ENCODE data around the gene PIP4P1.

The PIP4P1 gene

GRCh38 chr14:20477211-20477876 is 16.1 kb upstream of the PIP4P1 start:
- no peak for FAIRE-seq
- no peak for DNase-seq (ENCODE audit: insufficient read length, low spot score)
- TF ChIP-seq, protein P1, sequence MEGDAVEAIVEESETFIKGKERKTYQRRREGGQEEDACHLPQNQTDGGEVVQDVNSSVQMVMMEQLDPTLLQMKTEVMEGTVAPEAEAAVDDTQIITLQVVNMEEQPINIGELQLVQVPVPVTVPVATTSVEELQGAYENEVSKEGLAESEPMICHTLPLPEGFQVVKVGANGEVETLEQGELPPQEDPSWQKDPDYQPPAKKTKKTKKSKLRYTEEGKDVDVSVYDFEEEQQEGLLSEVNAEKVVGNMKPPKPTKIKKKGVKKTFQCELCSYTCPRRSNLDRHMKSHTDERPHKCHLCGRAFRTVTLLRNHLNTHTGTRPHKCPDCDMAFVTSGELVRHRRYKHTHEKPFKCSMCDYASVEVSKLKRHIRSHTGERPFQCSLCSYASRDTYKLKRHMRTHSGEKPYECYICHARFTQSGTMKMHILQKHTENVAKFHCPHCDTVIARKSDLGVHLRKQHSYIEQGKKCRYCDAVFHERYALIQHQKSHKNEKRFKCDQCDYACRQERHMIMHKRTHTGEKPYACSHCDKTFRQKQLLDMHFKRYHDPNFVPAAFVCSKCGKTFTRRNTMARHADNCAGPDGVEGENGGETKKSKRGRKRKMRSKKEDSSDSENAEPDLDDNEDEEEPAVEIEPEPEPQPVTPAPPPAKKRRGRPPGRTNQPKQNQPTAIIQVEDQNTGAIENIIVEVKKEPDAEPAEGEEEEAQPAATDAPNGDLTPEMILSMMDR (IDR thresholded peaks at IDR 0.05; ENCODE audit: insufficient read depth, missing control alignments), result no peak

DNA sequence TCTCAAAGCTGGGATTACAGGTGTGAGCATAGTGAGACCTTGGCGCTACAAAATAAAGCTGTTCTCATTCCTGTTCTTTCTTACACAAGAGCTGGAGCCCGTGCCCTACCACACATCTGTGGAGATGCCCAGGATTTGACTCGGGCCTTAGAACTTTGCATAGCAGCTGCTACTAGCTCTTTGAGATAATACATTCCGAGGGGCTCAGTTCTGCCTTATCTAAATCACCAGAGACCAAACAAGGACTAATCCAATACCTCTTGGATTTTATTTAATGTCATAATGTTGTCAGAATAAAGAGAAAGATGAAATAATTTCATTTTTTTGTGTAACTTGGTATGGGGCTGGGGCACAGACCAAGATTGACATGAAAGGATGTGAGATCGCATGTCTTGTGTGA is 15.5 kb upstream of the PIP4P1 start:
- FAIRE-seq, result no peak
- TF ChIP-seq, protein P1 (IDR thresholded peaks at IDR 0.05; ENCODE audit: insufficient read depth, missing control alignments), result no peak

GRCh38 chr14:20472536-20473169 is 11.4 kb upstream of the PIP4P1 start:
- TF ChIP-seq, protein P1 (IDR thresholded peaks at IDR 0.05; ENCODE audit: insufficient read depth, missing control alignments), result no peak
- FAIRE-seq, result no peak
- no peak for DNase-seq (ENCODE audit: insufficient read length, low spot score)

More for the DNA sequence above, 15.5 kb upstream of the PIP4P1 start:
- DNase-seq (ENCODE audit: insufficient read length, low spot score), result no peak

GRCh38 chr14:20470603-20470901 is 9.3 kb upstream of the PIP4P1 start:
- DNase-seq (ENCODE audit: insufficient read length, low spot score), result no peak
- TF ChIP-seq, protein P1 (IDR thresholded peaks at IDR 0.05; ENCODE audit: insufficient read depth, missing control alignments), result no peak
- FAIRE-seq, result no peak

DNA sequence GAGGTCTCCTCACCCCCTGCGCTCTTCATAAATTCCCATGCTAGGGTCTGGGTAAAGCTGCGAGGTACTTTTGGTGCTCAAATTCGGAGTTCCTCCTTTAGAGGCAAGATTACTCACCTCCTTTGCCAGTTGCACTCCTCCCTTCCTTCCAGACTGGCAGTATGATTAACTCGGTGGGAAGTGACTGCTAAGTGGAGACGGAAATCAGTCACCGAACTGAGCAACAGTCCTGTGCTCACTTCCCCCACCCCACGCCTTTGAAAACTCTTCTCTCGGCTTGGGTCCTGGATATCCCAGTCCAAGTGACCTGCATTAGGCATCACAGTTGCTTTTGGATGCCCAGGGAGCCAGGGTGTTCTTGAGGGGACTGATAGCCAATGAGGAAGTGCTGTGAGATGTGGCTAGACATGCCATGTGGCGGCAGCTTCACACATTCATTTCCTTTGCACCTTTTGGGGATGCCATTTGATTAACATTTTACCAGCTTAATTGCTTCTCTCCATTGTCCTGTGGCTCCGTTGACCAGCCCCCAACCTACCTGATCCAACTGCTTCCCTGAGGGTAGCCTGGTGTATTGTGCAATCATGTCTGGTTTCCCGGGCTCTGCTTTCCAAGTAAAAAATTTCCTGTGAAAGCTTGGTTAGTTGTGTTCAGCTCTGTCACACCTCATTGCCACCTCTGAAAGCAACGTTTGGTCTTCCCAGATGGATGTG is 8.8 kb upstream of the PIP4P1 start:
- DNase-seq (ENCODE audit: insufficient read length, low spot score) (no peak), FAIRE-seq (no peak)
- TF ChIP-seq, protein P1 (IDR thresholded peaks at IDR 0.05; ENCODE audit: insufficient read depth, missing control alignments), result no peak

DNA sequence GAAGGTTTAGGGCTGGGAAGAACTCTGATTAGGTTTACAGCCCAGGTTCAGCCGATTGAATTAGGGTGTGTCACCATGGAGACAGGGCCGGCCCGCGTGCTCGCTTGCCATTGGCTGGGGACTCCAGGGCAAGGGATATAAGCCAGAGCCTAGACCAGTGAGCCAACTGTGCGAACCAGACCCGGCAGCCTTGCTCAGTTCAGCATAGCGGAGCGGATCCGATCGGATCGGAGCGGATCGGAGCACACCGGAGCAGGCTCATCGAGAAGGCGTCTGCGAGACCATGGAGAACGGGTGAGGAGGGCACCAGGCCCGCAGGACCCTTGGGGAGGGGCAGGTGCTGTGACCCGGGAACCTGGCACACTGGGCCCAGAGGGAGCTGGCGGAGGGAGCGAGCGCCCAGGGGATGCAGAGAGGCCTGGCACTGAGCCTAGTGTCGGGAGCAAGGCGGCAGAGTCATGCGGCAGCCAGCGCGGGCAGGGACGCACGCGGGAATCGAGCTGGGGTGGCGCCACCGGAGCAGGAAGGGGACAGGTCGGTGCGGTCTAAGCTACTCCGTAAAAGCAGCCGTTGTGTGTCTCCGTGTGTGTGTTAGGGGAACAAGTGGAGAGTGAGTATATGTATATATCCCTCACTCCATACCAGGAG is 8.1 kb upstream of the PIP4P1 start, which contains the start of gene PNP:
TSS of gene PNP (plus strand) at position 165 of the 648 bp plus-strand sequence. CDS start at position 284, 119 bp downstream.
- no peak for FAIRE-seq
- TF ChIP-seq, protein P1 (IDR thresholded peaks at IDR 0.05; ENCODE audit: insufficient read depth, missing control alignments), result no peak
- DNase-seq (ENCODE audit: insufficient read length, low spot score), result peak; percentile 96
